Activated CD4-positive, alpha-beta T cell treated with anti-CD3 and anti-CD28 coated beads, Interleukin-2, amount 50 U/mL, for 16 hours (primary cell): ENCODE data around the gene ERICH6.
A peak's percentile ranks its signal among the peaks of the same experiment; 100 is the strongest.

Source experiments
- DNase-seq: peaks from one replicate; pipeline ENCODE4 v3.0.0-alpha.2; 2020

ERICH6 gene

DNA sequence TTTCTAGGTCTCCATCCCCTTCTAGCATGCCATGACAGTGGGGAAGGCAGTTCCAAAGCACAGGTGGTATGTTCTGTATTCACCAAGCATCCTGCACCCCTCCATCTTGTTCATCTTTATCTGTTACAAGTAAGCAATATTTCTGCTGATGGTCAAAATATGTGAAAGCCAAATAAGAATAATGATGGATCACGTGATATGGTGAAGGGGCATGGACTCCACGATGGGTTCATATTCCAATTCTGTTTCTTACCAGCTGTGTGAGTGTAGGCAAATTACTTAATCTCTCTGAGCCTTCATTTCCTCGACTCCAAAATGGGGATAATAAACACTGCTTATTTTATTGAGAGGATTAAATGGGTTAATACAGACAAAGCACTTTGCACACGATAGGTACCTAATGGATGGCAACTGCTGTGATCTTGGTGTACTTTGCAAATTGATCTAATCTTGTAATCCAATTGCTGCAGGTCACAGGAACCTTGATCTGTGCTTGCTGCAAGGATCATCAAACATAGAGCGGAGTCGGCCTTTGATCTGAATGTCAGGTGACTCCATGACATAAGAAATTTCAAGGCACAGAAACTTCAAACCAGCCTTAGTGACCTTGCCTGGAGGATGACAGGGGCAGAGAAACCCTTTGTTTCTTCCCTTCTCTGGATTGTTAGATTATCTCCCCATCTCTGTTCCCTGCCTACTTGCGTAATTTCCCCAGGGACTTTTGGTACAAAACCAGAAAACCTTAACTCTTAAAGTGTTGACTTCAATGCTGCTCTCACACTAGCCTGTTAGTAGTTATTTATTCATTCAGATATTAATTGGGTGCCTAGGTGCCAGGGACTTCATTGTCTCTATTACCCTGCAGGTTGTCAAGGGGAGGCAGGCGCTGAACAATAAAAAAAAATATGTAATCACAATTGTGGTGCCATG, 33.4 kb upstream of the ERICH6 start:
- no peak for DNase-seq

GRCh38 chr3:150736316-150736719, 32.6 kb upstream of the ERICH6 start:
- DNase-seq = no peak

GRCh38 chr3:150734795-150735119, 31.0 kb upstream of the ERICH6 start:
- no peak for DNase-seq

- no peak for DNase-seq
Measured at GRCh38 chr3:150733936-150734794, 30.4 kb upstream of the ERICH6 start.

DNA sequence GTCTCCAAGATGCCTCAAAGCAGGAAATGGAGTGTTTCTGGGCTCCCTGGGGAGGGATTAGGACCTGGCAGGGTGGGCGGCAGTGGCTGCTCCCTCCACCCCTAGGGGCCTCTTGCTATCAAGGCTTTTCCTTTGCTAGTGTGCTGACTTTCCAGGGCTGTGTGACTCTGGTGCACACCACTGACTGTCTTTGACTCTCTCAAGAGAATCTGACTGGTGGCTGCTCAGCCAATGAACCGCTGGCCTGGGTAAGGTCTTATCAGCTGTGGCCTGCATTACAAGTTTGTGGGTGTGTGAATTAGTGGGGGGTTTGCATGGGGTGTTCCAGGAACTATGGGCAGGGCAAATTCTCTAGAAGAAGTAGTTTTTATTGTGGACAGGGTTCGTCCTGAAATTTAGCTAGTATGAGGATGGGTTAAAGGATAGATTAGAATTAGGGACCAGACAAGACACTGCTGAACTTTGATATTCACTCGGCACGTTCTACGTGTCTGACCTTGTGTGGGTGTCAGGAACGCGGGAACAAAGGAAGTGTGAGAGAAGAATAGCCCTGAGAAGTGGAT, 29.7 kb upstream of the ERICH6 start:
- DNase-seq = no peak

DNA sequence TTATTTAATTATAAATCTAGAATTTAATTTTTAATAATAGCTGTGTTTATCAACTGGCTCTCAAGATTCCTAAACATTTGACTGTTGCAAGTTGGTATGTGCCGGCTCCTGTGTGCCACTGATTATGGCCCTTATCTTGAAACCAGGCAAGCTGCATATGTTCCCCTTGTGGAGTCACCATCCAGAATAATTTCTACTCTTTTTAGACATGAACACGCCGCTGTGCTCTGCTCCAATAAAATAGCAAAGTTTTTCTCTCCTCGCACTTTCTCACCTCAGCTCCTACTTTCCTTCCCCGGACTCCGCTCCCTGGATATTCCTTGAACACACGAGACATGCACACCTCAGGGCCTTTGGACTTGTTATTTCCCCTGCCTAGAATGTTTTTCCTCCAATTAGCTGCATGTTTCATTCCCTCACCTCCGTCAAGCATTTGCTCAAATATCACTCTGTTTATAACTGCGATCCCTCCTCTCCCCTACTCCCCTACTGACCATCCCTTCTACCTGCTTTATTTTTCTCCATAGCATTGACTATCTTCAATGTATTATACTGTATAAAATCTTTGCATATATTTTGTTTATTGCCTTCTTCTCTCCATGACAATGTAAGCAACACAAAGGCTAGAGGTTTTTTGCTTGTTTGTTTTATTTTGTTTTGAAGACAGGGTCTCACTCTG, 26.1 kb upstream of the ERICH6 start:
- no peak for DNase-seq

GRCh38 chr3:150727653-150728502, 24.2 kb upstream of the ERICH6 start:
- DNase-seq = no peak

DNA sequence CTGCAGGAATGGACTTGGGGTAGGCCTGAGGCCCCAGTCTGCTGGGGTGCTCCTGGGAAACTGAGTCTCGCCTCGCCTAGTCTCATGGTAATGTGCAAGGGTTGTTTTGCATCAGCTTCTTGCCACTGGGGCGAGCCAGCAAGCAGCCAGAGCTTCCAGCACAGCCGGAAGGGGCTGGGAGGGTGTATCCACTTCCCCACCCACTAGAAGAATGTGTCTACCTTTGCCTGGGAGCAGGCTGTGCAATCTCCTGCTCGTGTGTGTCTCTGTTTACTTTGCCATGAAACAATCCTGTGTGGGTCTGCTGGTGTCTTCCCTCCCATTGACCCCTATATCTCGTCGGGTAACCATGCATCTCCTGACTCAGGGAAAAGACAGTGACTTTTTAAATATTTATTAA, 21.8 kb upstream of the ERICH6 start:
- DNase-seq = no peak

- DNase-seq = no peak
Measured at GRCh38 chr3:150723946-150724345, 20.2 kb upstream of the ERICH6 start.

GRCh38 chr3:150722267-150722666, 18.5 kb upstream of the ERICH6 start:
- no peak for DNase-seq

DNA sequence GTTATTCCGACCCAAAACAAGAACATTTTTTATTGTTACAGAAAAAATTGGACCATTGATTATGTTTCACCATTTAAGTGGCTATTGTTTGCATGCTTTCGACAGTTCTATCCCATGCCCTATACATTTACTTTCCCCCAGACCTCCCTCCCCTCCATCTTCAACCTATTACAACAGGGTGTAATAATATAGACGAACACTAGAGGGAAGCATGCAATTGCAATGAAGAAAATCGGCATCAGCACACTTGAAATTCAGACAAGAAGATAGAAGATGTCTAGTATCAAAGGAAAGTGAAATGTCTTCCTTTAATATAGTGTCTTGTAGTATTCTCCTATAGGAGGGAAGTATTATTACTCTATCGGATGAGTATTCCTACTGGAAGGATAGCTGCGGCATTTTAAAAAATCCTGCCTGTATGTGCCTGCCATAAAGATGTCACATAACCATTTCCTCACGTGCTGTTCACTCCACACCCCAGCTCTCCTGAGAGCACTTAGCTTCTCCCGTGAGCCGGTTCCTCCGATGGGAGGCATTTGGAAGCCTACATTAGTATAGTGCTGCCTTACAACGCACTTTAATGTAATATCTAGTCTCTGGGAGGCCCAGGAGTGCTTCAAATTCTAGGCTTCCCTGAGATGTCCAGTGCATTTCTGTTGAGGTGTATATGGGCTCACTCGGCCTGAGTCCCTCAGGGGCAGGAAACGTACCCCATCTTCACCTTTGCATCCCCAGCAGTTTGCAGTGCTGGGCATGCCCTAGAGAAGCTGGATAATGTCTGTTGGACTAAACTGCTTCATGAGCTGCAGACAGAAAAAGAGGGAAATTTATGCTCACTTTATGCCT, 17.8 kb upstream of the ERICH6 start:
- peak; percentile 80 for DNase-seq

DNA sequence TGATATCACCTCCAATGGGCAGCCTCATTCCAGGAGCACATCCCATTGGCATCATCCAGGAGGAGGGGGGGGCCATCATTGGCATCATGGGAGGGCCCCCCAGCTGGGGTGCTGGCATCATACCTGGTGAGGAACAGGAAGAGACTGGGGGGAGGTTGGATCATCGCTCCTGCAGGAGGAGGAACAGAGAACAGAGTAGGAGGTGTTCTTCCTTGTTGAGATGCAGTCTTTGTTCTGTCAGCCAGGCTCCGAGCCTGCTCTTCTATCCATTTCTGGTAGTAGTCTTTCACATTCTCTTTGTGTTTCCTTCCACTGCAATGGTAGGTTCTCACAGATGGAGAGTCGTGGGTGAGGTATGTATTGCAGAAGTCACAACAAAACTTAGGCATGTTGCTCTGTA, 16.7 kb upstream of the ERICH6 start:
- DNase-seq = no peak

DNA sequence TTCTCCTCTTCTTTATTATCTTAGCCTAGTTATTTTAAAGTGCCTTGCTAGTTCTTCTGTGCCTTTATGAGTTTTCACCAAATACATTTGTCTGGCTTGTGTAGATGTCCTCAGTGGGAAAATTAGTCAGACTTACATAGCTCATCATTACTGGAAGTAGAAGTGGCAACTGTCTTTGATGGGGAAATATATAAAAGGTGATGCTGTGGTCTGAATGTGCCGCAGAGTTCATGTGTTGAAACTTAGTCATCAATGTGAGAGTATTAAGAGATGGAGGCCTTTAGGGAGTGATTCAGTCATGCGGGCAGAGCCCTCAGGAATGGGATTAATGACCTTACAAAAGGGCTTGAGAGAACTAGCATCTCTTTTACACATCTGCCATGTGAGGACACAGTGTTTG, 6.4 kb upstream of the ERICH6 start:
- DNase-seq = no peak

DNA sequence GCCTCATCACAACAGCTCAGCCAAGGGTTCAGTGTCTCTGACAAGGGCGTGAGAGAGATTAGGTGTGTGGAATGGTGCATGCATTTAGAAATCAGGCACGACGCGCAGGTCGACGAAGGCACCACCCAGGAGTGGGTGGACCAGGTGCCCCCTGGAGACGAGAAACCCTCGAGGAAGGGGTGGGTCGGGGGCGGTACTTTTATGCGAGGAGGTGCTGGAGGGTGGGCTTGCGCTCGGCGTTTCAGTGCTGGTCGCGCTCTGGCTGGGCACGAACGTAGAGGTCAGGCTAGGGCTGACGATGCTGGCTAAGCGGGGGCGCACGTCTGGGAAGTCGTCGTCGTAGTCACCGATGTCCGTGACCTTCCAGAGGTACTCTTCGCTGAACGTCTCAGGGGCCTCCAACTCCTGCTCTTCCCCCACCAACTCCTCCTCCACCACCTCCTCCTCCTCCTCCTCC, 393 bp downstream of the ERICH6 start:
- DNase-seq = no peak

DNA sequence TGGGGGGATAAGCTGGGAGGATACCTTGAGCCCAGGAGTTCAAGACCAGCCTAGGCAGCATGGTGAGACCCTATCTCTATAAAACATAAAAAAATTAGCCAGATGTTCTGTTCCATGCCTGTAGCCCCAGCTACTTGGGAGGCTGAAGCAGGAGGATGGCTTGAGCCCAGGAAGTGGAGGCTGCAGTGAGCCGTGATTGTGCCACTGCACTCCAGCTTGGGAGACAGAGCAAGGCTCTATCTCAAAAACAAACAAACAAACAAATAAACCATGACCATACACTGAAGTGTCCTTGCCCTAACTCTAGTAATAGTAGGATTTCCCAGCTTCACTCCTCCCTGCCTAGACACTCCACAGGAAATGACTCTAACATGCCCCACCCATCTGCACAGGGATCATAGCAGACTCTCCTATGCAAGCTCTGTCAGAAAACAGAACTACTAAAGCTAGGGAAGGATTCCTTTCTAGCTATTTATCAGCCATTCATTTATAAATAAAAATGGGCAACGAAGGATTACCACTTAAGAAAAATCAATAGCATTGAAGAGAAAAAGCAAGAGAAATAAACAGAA, 4.6 kb downstream of the ERICH6 start:
- DNase-seq = no peak

DNA sequence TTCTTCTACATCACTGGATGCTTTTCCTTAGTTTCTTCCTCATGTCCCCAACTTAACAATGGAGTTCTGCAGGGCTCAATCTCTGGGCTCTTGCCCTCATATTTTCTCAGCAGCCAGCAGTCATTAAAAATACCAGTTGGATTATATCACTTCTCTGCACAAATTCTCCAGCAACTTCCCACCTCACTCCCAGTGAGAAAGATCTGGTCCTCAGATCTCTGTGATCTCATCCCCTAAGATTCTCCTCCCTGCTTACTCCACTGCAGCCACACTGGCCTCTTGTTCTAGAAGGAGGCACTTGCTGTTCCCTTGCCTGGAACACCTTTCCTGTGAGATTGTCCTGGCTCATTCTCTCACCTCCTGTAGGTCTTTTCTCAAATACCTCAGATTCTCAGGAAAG, 6.1 kb downstream of the ERICH6 start:
- no peak for DNase-seq

- no peak for DNase-seq
Measured at GRCh38 chr3:150691414-150692040, 12.2 kb downstream of the ERICH6 start.

DNA sequence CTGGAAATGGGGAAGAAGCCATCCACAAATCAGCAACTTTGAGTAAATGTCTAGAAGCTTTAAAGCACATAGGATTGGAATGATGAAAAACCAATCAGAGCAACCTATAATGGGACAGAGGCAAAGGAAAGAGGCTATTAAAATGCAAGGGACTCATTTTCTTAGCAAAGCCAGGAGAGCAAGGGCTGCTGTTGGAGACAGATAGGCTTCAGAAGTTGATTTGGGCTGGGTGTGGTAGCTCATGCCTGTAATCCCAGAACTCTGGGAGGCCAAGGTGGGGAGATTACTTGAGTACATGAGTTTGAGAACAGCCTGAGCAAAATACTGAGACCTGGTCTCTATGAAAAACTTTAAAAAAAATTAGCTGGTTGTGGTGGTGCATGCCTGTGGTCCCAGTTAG, 16.1 kb downstream of the ERICH6 start:
- no peak for DNase-seq

DNA sequence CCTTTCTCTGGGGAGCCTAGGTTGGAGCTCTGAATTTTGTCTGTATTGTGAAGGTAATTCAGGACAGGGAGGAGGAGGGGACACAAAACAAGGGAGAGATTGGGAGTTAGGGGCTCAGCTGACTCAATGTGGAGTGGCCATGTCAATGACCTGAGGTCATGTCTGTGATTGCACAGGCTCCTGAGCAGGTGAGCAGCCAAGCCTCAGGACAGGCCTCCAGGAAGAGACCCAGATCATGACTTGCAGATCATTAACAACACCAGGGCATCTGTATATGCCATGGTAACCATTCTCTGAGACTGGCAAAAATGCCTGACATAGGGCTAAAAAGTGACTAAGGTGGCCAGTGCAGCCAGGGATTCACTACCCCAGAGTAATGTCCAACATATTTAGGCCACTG, 20.9 kb downstream of the ERICH6 start:
- no peak for DNase-seq

DNA sequence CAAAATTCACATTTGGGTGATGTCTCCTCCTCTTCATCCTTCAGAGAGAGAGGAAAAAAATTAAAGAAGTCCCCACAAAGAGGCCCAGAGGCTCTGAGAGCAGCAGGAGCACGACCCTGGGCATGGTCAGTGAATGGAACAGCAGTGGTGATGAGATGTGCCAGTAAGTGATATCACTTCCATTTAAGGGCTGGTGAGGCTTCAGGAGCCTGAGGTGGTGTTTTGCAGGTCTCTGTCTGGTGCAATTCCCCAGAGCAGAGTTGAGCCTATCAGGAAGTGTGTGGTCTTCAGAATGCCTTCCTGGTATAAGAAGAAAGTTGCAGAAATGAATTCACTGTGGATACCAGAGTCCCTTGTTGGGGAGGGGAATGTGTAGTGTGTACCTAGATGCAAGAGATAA, 21.4 kb downstream of the ERICH6 start:
- no peak for DNase-seq
